HG02642 (cell line): ENCODE results near the gene TAS2R9.
"Not testable (repeated sequence)": the region's sequence is repeated elsewhere in the genome, so short reads cannot be mapped to it uniquely, and the experiment has no call there.

ENCODE experiments used
- ATAC-seq: cut with Tn5 transposase; IDR thresholded peaks from one replicate; pipeline ENCODE4 v1.9.1; 2021; ENCODE audit warnings: mild to moderate bottlenecking; ENCODE audit not compliant: unreplicated experiment, poor library complexity

Gene TAS2R9, protein sequence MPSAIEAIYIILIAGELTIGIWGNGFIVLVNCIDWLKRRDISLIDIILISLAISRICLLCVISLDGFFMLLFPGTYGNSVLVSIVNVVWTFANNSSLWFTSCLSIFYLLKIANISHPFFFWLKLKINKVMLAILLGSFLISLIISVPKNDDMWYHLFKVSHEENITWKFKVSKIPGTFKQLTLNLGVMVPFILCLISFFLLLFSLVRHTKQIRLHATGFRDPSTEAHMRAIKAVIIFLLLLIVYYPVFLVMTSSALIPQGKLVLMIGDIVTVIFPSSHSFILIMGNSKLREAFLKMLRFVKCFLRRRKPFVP

GRCh38 chr12:10810068-10810467 lies at the start of gene TAS2R9:
TSS of gene TAS2R9 (minus strand) at chr12:10810168. CDS start at chr12:10810075, 93 bp downstream.
- no peak for ATAC-seq

DNA sequence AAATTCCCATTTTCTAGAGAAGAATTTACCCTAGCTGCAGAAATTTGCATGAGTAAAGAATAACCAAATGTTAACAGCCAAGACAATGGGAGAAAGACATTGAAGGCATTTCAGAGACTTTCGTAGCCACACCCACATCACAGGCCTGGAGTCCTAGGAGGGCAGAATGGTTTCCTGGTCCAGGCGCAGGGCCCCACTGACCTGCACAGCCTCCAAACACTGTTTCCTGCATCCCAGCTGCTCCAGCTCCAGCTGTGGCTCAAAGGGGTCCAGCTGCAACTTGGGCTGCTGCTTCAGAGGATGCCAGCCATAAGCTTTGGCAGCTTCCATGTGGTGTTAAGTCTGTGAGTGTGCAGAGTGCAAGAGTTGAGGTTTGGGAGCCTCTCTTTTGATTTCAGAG lies 45.8 kb upstream of the TAS2R9 start:
- ATAC-seq = no peak

- ATAC-seq = no peak
These were observed 43.8 kb upstream of the TAS2R9 start for GRCh38 chr12:10853776-10854175.

DNA sequence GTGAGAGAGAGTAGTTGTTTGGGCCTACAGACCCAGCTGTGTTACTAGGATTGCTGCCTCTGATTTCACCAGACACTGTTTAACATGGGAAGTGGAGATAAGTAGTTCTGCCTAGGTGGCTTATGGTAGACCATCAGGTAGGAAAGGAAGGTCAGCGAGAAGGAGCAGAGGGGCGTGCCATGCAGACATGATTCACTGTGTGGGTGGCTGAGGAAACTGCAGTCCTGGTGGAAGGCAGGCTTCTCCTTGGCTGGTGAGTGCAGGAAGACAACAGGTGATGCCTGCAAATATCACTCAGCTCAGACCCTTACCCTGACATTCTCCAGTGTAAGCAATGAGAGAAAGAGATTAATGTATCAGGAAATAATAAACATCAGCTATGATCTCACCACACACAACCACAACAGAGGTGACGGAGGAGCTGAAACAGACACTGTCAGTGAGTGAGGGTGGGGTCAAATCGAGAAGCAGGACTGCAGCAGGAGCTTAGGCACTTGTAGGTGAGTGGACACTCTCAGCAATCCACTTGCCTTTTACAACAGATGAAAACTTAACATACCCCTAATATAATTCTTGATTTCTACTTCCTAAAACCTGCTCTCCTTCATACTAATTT lies 41.4 kb upstream of the TAS2R9 start:
- no peak for ATAC-seq

DNA sequence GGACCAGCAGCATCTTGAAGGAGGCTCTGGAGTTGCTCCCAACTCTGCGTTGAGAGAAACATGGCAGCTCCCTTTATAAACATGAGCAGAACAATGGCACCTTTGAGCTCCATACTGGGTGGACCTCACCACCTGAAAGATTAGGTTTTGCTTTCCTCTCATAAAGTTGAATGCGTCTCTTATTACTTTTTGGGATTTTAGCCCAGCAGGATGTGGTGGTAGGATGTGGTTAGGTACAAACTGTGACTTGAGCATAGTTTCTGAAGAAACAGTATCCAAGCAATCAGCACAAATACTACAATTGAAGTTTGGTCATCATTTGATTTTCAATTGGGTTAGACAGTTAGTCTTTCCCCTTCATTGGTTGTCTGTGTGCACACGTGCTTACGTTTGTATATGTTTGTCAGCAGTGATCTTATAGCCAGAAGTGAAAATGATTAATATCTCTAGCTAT lies 39.5 kb upstream of the TAS2R9 start, which contains the start of gene PRR4:
TSS of gene PRR4 (minus strand) at position 51 of the 454 bp plus-strand sequence. CDS start at position 13, 38 bp downstream.
- no peak for ATAC-seq

- ATAC-seq = no peak
These were observed 37.8 kb upstream of the TAS2R9 start for GRCh38 chr12:10847744-10848143.

- ATAC-seq = no peak
These were observed 32.9 kb upstream of the TAS2R9 start for GRCh38 chr12:10842862-10843261.

GRCh38 chr12:10838461-10838860 lies 28.5 kb upstream of the TAS2R9 start:
- no peak for ATAC-seq

- no peak for ATAC-seq
These were observed 20.0 kb upstream of the TAS2R9 start for GRCh38 chr12:10829994-10830393.

GRCh38 chr12:10826258-10826657 lies 16.3 kb upstream of the TAS2R9 start, which contains the start of gene TAS2R10:
TSS of gene TAS2R10 (minus strand) at chr12:10826358. CDS start at chr12:10826269, 89 bp downstream.
- no peak for ATAC-seq

DNA sequence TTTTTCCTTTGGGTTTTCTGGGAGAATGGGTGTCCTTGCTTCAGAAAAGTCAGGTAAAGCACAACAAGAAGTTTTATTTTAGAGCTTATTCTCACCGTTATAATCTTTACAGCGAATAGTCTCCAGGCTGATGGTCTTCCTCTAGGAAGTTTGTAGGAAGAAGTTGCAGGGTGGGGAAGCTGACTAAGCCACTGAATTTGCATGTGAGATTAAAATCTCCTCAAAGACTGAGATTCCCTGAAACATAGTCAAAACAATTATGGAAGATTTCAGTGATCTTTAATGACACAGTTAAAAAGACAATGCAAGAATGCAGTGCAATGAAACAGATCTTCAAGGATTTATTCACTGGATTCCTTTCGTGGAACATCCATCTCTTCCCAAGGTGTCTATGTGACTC lies 15.0 kb upstream of the TAS2R9 start:
- ATAC-seq = no peak

GRCh38 chr12:10811883-10812536 lies 2.0 kb upstream of the TAS2R9 start:
- no peak for ATAC-seq

GRCh38 chr12:10807186-10807585 lies 2.8 kb downstream of the TAS2R9 start, which contains the start of gene TAS2R8:
TSS of gene TAS2R8 (minus strand) at chr12:10807286. CDS start at chr12:10806980, 306 bp downstream.
- ATAC-seq = no peak

DNA sequence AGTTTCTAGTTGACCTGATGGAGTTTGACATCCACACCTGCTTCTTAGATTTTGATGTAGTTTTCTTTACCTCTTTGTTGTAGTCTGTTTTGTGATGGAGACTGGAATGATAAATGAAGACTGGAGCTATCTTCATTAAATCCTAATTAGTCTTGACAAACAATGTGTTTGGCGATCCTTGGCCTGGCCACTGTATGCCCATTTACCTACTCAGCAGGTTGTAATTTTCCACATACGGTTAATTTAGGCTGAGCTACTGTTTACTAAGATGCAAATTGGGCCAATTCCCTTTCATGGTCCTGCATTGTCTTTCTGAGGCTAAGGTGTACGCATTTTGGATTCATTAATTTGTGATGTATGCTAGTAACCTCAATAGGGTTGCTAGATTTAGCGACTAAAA lies 7.4 kb downstream of the TAS2R9 start, which contains the start of gene TAS2R7:
TSS of gene TAS2R7 (minus strand) at position 41 of the 400 bp plus-strand sequence. CDS start 57 bp downstream, outside the sequence.
- ATAC-seq = no peak

- ATAC-seq = no peak
These were observed 8.2 kb downstream of the TAS2R9 start for GRCh38 chr12:10801741-10802140.

DNA sequence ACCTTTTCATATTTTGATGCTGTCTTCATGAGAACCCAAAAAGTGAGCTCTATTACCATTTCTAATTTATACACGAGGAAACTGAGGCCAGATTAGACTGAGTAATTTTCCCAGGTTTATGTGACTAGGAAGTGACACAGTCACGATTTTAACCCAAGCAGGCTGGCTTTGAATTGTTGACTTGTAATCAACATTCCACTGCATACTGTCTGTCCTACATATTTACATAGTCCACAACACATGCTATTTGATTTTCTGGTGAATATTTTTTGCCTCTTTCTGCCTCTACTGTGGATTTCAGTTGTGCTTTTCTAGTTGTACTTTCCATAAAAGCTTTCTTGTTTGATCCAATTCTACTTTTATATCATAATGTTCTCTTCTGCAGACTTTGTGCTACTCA lies 15.7 kb downstream of the TAS2R9 start:
- ATAC-seq = no peak

- ATAC-seq = not testable (repeated sequence)
These were observed 18.2 kb downstream of the TAS2R9 start for GRCh38 chr12:10791769-10792168.

- ATAC-seq = no peak
These were observed 26.7 kb downstream of the TAS2R9 start for GRCh38 chr12:10783252-10783651.

DNA sequence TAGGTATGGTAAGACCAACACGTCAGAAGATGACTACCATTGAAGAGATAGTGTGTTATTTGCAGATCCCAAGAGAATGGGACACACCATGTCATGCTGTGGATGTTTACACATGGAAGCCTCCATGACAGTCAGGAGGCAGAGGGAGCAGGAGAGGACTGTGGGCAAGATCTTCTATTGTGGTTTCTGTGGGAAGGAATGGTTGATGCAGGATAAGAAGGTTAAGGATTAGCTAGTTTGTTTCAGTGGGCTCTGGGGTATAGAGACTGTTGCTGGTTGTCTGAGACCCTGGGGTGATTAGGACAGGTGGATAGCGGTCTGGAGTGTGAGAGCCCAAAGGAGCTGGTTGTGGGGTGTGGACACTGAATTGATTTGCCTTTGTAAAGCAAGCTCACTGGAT lies 30.9 kb downstream of the TAS2R9 start:
- no peak for ATAC-seq

- no peak for ATAC-seq
These were observed 38.7 kb downstream of the TAS2R9 start for GRCh38 chr12:10771132-10771733.
